Esophagus squamous epithelium (tissue), 4 donors: ENCODE data around the gene ZMYND19.

ENCODE experiments used
- CTCF ChIP-seq, 6 experiments: fragments of 450-650 bp in 4 of 6; fragments of 200-600 bp in 2 of 6; sonication (generic) in 2 of 6; IDR thresholded peaks; one replicate each; pipeline ENCODE4 v1.5.1; 2016 to 2019; ENCODE audit warnings: antibody characterized with exemption in 6 of 6, mild to moderate bottlenecking in 4 of 6, moderate library complexity in 4 of 6
- POLR2A ChIP-seq, 4 donors: fragments of 450-650 bp; IDR thresholded peaks; one replicate each; pipeline ENCODE4 v1.6.1; 2017; ENCODE audit warnings: antibody characterized with exemption in 4 of 4, mild to moderate bottlenecking in 4 of 4, moderate library complexity in 3 of 4

- TF ChIP-seq CTCF (IDR thresholded peaks at IDR 0.05) (no peak), POLR2A (IDR thresholded peaks at IDR 0.05) (no peak)
Measured at GRCh38 chr9:137575364-137575715, 15.0 kb downstream of the ZMYND19 start.
